C4-2B (cell line): ENCODE results near the gene ZNRF3.

Experiments
- CTCF ChIP-seq: fragments of 450-650 bp; conservative IDR thresholded peaks from 2 replicates; pipeline ENCODE4 v1.5.1; 2017; ENCODE audit warnings: mild to moderate bottlenecking
- ZFX ChIP-seq: fragments of 450-650 bp; IDR thresholded peaks from 2 replicates; pipeline ENCODE4 v1.6.1; 2017

DNA sequence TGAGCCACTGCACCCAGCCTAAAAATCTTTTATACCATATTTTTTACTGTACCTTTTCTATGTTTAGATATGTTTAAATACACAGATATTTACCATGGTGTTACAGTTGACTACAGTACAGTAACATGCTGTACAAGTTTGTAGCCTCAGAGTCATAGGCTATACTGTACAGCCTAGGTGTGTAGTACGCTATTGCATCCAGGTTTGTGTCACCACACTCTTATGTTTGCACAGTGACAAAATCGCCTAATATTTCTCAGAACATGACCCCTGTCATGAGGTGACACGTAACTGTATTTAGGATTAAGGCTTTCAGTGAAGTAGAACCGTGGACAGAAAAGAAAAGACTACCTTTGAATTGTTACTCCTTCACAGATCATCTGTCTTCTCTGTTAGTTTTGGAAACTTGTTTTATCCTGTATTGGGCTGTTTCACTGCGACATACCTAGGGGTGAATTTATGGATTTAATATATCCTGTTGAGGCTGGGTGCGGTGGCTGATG lies 83.8 kb downstream of the ZNRF3 start:
- TF ChIP-seq CTCF (no peak), ZFX (no peak)
